ENCODE measurements around the gene ANKRD2.

ANKRD2 gene

GRCh38 chr10:97631098-97631497, 58.5 kb downstream of the ANKRD2 start:
- H3K27ac ChIP-seq (ENCODE audit: low read depth, low read length): no peak overlapping the region
- 0 out of 2 replicates have a peak, but pooled peaks cover 3% of the 10 kb centered on the region for H3K4me1 ChIP-seq (ENCODE audit: control insufficient read depth, insufficient read depth, low read length)

GRCh38 chr10:97632949-97633884, 60.6 kb downstream of the ANKRD2 start, which contains the start of gene MORN4:
TSS of gene MORN4 (minus strand) at chr10:97633500. CDS start at chr10:97619653, 13,847 bp downstream.
- peak within 1 kb of the TSS; percentile 83 for H3K4me3 ChIP-seq (ENCODE audit: low read depth, low read length)
- H3K36me3 ChIP-seq (ENCODE audit: control insufficient read depth, insufficient read depth, low read length): no peaks in the 10 kb centered on the region
- peak within 1 kb of the TSS; percentile 67 for H3K9ac ChIP-seq (ENCODE audit: low read depth, low read length)
- H3K4me1 ChIP-seq (ENCODE audit: control insufficient read depth, insufficient read depth, low read length): 0 out of 2 replicates have a peak, but pooled peaks cover 3% of the 10 kb centered on the region
- no peaks in the 10 kb centered on the region for H3K27me3 ChIP-seq (ENCODE audit: control insufficient read depth, insufficient read depth, low read length)
- H3K27ac ChIP-seq (ENCODE audit: low read depth, low read length): peak within 1 kb of the TSS; percentile 83
- H3K9me3 ChIP-seq (ENCODE audit: control insufficient read depth, insufficient read depth, low read length): no peaks in the 10 kb centered on the region

More at GRCh38 chr10:97631098-97631497, 58.5 kb downstream of the ANKRD2 start:
- Histone ChIP-seq H3K27me3 (ENCODE audit: control insufficient read depth, insufficient read depth, low read length) (no peaks in the 10 kb centered on the region), H3K9me3 (ENCODE audit: control insufficient read depth, insufficient read depth, low read length) (no peaks in the 10 kb centered on the region), H3K4me3 (ENCODE audit: low read depth, low read length) (no peak overlapping the region), H3K36me3 (ENCODE audit: control insufficient read depth, insufficient read depth, low read length) (no peaks in the 10 kb centered on the region), H3K9ac (ENCODE audit: low read depth, low read length) (no peak overlapping the region)

Measured in HUES48 (cell line).